Right lobe of liver (tissue), 4 donors: ENCODE data around the gene HOXB4.

Experiments
- POLR2A ChIP-seq: fragments of 450-650 bp; IDR thresholded peaks from one replicate; pipeline ENCODE4 v1.6.1; 2017; ENCODE audit warnings: antibody characterized with exemption, mild to moderate bottlenecking
- TF ChIP-seq, protein P1 (sequence below), 4 donors: fragments of 200-600 bp in 3 of 4; fragments of 450-650 bp in 1 of 4; IDR thresholded peaks; one replicate each; pipeline versions ENCODE4 v1.5.1 to v1.8.0; 2016 to 2022; ENCODE audit warnings: antibody characterized with exemption in 4 of 4, mild to moderate bottlenecking in 2 of 4
- donor health status: DM: no; HTN: no; CAD: no.
- donor health status: DM: no; HTN: no; CAD: no.
- donor health status: DM: no; HTN: yes; CAD: no.

DNA sequence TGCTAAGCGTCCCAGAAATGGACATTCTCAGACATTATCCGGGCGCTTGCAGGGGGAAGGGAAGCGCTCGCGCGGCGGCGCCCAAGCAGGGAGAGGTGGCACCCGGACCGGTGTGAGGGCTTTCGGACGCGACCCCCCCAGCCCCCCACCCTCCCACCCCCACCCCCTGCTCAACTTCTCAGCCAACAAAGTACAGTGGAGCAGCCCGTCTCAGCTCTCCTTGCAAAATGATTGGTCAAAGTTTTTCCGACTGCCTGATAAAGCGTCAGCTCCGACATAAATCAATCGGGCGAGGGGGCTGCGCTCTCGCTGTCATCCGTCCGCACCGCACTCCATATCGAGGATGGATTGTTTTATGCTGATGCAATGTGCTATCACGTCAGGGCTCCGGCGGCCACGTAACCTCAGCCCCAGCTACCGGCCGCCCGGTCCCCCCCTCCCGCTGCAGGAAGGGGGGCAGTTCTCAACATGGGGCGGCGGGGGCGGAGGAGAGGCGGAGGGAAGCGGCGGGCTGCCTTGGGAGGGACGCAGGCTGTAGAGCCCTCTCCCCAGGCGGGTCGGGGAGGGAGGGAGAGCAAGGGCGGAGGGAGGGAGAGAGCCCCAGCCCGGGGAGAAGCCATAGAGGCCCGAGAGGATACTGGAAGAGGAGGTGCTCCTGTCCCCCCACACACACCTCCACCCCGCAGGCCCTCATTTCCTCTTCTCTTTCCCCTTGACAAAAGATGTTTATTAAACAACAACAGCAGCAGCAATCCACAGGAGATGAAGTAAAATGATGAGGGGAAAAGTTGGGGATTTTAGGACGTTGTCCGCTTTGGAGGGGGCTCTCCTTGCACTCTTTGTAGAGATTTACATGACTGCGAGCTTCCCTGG, 48.3 kb upstream of the HOXB4 start, which contains the start of gene HOXB9:
- TF ChIP-seq, protein P1, sequence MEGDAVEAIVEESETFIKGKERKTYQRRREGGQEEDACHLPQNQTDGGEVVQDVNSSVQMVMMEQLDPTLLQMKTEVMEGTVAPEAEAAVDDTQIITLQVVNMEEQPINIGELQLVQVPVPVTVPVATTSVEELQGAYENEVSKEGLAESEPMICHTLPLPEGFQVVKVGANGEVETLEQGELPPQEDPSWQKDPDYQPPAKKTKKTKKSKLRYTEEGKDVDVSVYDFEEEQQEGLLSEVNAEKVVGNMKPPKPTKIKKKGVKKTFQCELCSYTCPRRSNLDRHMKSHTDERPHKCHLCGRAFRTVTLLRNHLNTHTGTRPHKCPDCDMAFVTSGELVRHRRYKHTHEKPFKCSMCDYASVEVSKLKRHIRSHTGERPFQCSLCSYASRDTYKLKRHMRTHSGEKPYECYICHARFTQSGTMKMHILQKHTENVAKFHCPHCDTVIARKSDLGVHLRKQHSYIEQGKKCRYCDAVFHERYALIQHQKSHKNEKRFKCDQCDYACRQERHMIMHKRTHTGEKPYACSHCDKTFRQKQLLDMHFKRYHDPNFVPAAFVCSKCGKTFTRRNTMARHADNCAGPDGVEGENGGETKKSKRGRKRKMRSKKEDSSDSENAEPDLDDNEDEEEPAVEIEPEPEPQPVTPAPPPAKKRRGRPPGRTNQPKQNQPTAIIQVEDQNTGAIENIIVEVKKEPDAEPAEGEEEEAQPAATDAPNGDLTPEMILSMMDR (IDR thresholded peaks at IDR 0.05) = no peak
- TF ChIP-seq POLR2A = no peak
